Activated naive CD4-positive, alpha-beta T cell treated with Interleukin-2 at 50 U/mL for 16 hours (primary cell): ENCODE results near the gene CORO7.

Experiments used
- DNase-seq: peaks from one replicate; pipeline ENCODE4 v3.0.0-alpha.2; 2020

CORO7 gene

DNA sequence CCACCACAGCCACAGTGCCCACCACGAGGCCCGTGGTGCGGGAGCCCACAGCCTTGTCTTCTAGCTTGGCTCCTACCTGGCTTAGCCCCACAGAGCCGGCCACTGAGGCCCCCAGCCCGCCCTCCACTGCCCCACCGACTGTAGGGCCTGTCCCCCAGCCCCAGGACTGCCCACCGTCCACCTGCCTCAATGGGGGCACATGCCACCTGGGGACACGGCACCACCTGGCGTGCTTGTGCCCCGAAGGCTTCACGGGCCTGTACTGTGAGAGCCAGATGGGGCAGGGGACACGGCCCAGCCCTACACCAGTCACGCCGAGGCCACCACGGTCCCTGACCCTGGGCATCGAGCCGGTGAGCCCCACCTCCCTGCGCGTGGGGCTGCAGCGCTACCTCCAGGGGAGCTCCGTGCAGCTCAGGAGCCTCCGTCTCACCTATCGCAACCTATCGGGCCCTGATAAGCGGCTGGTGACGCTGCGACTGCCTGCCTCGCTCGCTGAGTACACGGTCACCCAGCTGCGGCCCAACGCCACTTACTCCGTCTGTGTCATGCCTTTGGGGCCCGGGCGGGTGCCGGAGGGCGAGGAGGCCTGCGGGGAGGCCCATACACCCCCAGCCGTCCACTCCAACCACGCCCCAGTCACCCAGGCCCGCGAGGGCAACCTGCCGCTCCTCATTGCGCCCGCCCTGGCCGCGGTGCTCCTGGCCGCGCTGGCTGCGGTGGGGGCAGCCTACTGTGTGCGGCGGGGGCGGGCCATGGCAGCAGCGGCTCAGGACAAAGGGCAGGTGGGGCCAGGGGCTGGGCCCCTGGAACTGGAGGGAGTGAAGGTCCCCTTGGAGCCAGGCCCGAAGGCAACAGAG is 34.2 kb downstream of the CORO7 start:
- DNase-seq: no peak

DNA sequence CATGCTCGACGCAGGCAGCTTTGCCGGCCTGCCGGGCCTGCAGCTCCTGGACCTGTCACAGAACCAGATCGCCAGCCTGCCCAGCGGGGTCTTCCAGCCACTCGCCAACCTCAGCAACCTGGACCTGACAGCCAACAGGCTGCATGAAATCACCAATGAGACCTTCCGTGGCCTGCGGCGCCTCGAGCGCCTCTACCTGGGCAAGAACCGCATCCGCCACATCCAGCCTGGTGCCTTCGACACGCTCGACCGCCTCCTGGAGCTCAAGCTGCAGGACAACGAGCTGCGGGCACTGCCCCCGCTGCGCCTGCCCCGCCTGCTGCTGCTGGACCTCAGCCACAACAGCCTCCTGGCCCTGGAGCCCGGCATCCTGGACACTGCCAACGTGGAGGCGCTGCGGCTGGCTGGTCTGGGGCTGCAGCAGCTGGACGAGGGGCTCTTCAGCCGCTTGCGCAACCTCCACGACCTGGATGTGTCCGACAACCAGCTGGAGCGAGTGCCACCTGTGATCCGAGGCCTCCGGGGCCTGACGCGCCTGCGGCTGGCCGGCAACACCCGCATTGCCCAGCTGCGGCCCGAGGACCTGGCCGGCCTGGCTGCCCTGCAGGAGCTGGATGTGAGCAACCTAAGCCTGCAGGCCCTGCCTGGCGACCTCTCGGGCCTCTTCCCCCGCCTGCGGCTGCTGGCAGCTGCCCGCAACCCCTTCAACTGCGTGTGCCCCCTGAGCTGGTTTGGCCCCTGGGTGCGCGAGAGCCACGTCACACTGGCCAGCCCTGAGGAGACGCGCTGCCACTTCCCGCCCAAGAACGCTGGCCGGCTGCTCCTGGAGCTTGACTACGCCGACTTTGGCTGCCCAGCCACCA is 35.1 kb downstream of the CORO7 start:
- no peak for DNase-seq

DNA sequence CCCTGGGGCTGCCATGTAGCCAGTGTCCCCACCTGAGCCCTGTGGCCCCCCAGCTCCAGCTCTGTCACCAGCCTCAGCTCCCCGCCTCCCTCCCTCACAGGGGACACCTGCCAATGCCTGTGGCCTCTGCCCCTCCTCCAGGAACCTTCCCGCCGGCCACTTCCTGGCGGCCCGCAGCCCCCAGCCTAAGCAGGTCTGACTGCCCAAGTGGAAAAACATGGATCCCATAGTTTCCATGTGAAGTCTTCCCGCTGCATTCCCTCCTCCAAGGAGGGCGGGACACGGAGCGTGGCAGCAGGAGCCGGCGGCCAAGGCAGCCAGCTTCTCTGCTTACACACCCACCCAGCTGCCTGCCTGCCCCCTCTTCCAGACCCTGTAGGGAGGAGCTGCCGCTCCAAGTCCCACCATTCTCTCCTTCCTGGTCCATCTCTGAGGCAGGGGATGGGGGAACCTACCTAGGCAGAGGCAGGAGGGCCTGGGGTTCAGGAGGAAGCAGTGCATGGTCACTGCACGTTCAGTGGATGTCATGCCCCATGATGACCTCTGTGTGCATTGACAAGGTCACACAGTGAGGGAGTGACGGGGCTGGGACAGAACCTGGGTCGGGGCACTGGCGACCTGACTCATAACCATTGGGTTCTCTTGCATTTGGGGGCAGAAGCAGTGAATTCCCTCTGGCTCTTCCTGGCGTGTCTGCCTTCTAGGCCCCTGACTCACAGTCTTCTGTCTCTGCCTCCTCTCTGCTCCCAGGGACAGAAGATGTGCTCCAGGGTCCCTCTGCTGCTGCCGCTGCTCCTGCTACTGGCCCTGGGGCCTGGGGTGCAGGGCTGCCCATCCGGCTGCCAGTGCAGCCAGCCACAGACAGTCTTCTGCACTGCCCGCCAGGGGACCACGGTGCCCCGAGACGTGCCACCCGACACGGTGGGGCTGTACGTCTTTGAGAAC is 36.0 kb downstream of the CORO7 start:
- DNase-seq: no peak

DNA sequence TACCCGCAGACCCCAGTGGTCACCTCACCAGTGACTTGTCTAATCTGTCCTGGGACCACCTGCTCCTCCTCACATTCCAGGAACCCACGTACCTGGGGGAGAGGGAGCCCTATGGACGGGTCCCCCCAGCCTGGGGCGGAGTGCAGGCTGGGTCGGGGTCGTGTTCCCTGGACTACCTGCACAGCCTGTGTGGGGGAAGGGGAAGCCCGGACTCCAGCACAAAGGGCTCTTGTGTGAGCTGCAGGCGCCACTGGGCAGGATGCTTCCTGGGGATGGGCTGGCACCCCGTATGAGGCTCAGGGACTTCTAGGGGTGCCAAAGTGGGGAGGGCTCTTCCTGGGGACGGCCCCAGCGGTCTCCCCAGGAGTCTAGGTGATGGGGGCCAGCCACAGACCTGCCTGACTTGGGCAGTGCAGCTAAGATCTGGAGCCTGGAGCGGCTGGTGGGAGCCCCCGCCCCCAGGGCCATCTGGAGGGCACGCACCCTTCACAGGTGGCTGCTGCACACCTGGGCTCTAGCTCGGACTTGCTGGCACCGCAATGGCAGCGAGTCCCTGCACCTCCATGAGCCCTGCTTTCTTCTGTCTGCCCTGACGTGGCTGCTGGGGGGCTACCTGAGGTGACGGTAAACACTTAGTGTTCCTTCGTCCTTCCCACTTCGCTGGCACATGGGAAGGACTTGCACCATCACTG is 37.3 kb downstream of the CORO7 start:
- DNase-seq: no peak

DNA sequence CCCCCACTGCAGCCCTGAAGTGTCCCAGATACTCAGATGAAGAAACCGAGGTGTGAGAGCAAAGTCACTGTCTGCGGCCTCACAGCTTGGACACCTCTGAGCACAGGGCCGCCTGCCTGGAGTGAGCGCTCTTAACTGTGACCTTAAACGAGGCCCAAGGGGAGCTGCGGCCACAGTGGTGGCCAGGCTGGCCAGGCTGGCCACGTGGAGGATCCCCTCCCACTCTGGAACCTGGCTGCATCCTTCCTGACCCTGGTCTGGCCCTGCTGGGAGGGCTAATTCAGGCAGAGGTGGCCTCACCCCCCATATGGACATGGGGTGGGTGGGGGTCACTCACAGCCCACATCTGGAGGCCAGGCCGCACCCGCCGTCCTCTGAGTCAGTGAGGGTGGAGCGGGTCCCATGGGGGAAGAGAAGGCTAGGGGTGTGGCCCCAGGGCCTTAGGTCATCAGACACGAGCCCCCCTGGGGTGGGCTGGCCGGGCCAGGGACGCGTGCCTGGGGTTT is 38.2 kb downstream of the CORO7 start:
- no peak for DNase-seq

DNA sequence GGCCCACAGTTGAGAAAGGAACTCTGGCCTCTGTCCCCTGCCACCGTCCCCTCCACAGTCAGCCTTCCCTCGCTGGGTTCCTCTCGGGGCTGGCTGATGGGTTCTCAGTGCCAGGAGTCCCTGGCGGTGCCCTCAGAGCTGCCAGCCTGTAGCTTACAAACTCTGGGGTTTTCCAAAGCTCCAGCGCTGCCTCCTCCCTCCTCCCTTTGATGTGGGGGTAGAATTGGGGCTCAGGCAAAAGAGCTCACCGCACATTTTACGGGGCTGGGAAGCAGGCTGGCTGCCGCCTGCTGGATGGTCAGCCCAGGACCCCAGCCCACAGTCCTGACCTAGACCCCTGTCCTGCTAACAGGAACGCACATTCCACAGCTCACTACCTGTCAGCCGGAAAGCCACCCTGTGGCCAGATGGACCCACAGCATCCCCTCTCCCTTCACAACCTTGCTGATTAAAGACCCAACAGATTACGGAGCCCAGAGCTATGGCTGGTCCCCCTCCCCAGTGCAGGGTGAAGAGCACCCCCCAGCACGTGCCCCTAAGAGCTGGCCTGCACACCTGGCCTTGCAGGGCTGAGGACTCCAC is 38.7 kb downstream of the CORO7 start:
- no peak for DNase-seq

DNA sequence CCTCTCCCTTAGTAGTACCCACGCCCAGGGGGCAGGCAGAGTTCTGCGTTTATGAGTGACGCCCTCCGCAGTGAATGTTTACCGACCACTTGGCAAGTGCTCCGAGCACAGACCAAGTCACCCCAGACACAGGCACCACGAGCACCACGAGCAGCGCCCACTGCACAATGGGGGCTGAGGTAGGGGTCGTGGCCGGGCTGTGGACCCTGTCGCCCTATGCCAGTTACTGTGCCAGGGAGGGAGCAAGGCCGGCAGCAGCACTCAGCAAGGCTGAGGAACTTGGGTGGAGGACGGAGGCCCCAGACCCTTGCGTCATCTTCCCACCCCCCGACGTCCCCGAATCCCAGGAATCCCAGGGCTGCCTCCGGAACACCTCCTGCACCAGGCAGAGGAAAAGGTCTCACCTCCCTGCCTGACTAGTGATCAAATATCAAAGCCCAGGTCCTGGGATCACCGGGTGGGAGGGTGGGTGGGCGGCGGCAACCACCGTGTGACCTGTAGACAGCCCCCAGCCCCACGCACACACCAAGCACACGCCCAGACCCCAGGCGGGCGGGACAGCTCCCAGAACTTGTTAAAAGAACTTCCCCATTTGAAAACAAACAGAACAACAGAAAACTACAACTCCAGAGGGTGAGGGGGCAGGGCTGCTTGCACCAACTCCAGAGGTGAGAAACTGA is 39.4 kb downstream of the CORO7 start:
- no peak for DNase-seq

DNA sequence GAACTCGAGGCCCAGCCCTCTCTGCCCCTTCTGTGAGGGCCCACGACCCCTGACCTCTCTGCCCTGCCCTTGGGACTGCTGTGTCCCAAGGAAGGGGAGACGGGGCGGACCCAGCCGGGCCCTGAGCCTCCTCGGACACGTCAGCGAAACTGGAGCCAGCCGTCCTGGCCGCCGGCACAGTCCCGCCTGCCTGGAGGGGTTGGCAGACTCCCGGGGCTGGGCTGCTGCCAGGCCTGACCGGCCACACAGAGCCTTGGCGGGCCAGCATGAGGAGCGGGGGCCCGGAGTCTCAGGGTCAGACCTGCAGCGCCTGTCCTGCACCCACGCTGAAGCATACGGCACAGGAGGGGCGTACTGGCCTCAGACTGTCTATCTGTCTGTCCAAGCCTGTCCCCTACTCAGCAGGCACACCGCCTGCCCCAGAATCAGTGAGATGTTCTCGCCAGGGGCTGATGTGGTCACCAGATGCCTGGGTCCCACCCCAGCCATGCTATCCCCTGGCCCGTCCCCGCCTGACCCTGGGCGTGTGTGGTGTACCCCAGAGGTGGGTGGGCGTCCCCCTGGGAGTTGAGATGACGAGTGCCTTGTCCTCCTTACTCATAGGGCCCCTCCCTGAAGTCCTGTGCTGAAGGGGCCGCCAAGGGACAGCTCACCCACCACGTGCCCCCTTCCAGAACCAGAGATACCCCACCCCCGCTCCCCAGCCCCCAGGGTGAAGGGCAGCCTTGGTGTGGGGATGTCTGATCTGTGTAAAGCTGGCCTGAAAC is 40.1 kb downstream of the CORO7 start:
- no peak for DNase-seq

DNA sequence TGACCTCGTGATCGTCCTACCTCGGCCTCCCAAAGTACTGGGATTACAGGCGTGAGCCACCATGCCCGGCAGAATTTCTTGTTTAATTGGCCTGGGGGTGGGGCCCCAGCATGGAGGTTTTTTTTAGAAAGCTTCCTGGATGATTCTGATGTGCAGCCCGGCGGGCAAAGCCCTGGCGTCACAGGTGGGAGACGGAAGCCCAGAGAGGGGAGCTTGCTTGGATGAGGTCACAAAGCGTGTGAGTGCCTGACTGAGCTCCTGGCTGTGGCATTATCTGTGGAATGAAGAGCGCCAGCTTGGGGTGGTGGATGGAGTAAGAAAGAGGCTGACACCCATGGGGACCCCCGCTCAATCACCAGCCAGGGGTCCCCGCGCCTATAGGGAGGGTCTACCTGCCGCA is 40.7 kb downstream of the CORO7 start:
- DNase-seq: no peak

DNA sequence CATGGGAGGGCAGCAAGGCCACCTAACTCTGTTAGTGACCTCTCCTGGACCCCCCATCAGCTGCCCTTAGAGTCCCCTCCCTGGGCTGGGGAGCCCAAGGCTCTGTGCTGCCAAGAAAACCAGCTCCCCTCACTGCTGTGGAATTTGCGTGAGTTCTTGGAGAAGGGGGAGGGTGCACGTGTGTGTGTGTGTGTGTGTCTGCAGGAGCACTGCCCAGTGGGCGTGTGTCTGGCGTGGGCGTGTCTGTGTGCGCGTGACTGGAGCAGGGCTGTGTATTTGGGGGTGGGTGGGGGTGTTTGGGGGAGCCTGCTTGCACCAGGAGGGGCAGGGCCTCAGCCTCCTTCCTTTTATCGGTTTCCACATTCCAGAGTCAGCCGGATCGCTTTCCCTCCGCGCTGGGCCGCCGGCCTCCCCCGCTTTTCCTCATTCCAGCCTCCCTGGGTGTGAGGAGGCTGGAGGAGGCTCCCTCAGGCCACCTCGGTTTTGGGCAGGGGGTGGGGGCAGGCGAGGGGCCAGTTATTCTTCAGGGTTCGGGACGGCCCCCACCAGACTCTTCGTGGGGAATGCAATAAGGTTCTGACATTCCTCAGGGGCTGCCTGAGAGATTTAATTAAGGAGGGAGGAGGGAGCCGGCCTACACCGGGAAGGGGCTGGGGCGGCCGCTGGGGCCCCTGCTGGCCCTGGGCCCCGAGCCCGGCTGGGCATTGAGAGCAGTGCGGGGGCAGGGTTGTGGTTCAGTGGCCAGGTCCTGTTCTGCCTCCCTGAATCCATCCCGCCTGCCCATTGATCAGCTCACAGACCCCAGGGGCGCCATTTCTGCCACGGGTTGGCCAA is 42.3 kb downstream of the CORO7 start:
- DNase-seq: no peak

DNA sequence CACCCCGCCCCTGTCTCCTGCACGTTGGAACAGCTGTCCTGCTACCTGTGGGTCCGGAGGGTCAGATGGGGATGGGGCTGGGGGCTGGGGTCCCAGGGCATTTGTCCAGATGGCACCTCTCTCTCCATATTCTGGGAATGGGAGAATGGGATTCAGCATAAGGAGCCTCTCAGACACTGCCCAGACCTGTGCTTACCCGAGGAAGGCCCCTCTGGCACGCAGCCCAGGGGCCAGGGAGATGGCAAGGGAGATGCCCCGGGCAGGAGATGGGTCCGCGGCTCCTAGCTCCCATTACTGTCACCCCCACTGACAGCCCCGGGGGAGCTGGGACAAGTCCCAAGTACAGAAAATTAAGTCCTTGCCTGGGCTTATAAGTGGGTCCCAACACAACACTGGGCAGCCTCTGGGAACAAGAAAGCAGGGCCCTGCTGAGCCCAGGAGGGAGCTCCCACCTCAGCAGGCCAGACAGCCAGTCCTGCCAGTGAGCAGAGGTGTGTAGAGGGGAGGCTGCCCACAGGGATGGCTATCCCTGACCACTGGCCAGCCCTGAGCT is 43.0 kb downstream of the CORO7 start:
- DNase-seq: no peak

DNA sequence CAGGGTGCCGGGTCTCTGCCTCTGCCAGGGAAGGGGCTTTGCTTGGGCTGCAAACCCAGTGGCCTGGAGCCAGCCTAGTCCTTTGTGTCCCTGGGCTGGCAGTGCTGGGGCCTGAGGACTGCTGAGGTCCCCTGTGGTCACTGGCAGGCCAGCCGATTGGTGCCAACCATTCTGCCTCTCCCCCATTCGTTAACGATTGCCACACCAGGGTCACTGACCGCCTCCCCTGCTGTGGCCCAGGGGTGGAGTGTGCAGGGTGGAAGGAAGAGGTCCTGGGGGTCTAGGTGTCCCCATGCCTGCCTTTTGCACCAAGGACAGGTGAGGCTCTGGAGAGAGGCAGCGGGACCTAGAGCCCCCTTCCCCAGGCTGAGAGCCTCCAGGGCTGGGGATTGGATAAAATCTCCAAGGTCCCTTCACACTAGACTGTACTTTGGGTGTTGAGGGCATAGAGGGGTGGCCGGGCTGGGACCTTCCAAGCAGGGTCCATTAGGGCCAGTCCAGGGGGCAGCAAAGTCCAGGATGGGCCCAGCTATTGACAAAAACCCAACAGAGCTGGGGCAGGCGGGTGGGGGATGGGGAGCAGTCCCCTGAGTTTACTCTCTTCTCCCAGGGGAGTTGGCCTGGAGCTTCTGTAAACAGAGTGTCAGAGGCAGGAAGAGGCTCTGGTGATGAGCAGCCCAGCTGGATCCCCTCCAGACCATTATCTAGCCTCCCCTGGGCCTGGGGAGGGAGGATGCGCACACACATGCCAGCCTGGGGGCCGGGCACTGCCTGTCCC is 43.6 kb downstream of the CORO7 start:
- no peak for DNase-seq

DNA sequence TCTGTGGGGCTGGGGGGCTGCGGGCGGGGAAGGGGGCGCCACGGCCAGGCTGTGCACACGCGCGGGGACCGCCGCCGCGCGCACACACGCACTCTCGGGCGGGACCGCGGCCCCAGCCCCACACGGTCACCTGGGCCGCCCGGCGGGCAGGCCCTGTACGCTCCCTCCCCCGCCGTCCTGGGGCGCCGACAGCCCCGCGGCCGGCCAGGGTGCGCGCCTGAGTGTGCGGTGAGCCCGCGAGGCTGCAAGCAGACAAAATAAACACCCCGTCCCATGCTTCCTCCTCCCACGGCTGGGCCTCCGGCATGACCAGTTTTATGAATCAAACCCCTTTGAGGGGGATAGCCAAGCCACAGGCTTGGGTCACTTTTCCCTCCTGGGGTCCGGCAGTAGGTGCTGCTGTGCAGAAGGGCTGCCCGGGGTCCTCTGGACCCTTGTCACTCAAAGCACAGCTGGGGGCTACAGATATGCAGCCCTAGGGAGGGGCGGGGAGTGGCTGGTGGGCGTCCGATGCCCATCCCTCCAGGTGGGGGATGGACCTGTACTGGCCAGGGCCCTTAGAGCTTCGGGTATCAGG is 44.3 kb downstream of the CORO7 start:
- DNase-seq: peak; percentile 38

DNA sequence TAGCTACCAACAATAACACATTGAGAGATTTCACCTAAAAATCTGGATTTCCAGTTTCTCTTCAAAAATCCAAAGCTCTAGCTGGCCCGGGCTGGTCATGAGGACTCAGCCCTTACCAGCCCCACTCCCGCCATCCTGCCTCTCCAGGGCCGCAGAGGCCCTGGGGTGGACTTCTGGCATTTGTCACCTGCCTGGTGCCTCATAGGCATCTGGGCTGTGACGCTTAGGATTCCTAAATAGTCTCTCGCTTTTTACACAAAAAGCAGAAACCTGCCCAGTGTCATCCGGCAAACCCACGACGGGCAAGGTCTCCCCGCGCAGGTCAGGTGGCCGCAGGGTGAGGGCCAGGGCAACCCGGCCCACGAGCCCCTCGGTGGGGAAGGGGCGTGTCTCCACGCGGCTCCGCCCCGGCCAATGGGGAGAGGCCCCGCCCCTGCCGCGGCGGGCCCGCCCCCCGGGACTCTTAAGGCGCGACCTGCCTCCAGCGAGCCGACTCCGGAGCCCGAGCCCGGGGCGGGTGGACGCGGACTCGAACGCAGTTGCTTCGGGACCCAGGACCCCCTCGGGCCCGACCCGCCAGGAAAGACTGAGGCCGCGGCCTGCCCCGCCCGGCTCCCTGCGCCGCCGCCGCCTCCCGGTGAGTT is 44.9 kb downstream of the CORO7 start, which contains the start of gene VASN:
Gene VASN (plus strand): TSS at position 492 of the 644 bp plus-strand sequence. CDS start 9,030 bp downstream, outside the sequence.
- peak; percentile 73 for DNase-seq

DNA sequence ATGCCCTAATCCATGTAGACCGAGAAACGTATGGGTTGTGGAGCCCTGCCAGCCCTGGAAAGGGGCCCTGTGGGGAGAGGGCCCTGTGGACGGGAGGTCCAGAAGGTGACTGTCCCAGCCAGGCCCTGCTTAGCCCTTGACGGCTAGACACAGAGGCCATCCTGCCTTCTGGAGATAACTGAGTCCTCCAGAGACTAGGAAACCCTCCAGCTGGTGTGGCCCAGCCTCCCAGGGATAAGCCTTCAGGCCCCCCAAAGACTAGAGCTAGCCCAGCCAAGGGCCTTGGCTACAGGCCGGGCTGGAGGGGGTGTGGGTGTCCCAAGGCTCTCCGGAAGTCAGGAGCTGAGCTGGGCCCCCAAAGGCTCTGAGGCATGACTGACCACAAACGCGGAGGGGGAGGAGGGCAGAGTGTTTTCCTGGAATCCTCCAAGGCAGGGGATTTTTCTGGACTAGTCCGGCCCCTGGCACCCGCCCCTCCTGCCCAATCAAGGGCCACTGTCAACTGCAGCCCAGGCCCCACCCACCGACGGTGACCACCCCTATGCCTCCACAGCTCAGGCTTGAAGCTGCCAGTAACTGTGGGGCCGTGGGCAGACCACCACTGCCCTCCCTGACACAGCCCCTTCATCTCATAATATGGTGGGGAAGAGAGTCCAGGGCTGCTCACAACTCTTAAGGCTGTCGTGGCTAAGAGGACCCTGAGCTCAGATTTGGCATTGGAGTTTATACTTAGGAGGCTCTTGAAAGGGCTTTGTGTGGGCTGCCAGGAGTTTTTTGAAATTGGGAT is 45.6 kb downstream of the CORO7 start:
- no peak for DNase-seq

DNA sequence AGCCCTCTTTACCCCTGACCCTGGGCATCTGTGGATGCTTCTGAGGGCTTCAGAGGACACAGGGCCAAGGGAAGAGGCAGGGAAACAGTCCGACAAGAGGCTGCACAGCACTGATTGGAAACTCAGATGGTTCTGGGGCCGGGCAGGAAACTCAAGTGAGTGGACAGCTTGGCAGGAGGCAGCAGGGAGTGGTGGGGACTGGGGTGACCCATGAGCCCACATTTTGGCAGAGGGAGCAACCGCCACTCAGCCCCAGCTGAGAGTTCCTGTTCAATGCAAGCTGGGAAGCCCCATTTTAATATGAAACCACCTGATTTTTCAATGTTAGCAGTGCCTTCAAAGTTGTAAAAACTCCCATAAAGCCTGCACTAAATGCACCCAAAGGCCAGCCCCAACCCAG is 46.2 kb downstream of the CORO7 start:
- no peak for DNase-seq
